Measurements from ENCODE around the gene AGAP3.
"Not testable (repeated sequence)": the region's sequence is repeated elsewhere in the genome, so short reads cannot be mapped to it uniquely, and the experiment has no call there.

AGAP3 gene

DNA sequence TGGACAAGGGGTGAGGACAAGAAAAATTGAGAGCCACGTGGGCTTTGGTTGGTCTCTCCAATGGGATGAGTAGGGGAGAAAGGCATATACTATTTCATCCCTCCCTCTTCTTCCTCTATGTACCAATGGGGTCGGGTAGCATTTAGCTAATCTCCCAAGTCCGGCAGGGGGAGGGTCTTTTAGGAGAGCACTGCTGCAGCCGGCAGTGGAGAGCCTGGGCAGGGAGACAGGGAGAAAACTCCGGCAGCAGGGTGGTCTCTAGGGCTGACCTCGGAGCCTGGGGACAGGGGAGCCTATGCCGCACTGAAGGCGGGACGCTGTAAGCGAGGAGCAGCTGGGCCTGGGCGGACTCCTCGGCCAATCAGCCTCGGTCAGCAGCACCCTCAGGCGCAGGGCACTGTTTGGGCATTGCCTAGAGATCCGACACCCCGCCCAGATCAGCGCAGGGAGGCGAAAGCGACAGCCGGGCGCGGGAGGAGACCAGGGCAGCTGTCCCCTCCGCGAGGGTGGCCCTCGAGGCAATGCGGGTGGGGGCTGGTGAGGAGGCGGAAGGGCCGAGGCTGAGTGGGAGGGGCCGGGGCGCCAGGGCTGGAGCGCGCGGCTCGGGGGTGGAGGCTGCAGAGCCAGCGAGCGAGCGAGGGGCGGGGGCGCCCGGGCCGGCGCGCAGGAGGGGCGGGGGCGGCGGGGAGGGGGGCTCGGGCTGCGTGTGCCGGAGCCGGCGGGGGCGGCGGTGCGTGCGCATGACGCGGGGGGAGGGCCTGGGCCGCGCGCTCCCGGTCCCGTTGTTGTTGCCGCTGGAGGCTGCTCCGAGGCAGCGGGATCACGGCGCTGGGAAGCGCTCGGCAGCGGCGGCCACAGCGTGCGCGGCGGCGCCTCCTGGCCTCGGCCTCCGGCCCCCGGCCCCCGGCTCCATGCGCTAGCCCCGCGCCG, at the start of gene AGAP3:
Gene AGAP3, plus strand, starts transcription at position 785 of the 930 bp plus-strand sequence. CDS start 267 bp downstream, outside the sequence.
- DNase-seq, result no peak

DNA sequence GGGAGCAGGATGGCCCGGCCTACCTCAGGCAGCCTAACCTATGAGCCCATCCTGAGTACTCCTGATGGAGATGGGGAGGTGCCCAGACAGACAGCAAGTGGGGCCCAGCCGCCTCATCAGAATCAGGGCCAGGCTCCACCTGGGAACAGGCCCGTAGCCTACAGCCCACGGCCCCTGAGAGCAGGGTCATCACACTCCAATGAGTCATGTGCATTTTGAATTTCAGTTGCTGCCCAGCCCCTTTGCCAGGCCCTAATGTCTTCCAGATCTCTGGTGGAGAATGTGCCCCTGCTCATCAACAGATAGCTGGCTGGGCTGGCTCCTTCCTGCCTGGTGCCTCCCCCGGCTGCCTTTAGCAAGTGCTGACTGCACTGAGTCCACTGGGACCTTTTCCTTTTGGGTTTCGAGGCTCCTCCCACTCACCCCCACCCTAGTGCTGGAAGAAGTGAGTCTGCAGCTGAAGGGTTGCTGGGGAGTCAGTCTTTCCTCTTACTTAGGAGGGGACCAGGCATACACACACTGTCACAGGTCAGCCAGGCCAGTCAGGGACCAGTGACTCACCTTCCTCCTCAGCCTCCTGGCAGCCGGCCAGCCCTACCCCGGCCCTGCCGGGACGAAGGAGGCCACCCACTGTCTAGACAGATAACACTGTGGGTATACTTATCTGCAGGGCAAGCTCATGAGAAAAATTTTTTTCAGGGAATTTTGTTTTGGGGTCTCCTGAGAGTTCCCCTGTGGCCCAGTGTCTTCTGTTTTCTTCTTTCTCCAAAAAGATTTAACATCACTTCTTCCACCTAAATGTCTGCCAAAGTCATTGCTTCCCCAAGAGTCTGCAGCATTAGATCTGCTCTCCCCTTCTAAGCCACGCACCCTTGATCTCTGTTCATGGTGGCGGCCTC, 47.1 kb upstream of the AGAP3 start:
- no peak for DNase-seq

DNA sequence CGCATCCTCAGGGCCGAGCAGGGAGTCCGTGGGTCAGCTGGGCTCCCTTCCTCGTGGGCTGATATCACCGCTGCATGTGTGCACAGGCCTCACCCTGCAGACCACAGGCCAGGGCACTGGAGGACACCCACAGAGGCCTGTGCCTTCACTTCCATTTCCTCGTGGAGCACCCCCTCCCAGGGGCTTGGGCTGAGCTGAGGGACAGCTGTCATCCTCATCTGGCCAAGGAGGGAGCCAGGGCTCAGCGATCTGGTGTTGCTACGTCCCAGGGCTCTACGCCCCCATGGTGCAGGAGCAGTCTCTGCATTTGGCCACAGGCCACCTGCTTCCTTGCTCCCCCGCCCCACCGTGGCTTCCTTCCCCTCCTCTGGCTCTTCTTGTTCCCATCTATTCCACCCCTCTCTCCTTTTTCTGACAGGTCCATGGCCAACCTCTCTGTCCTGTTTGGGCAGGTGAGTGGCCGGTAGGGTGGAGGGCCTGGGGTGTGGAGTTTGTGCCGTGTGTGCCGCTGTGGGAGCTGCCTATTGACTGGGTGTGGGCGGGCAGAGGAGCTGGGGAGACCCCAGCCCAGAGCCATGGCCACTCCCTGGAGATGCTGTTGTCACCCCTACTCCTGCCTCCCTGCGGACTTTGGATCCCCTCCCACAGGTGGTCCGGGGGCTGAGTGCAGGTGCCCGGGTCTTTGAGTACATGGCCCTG, 46.3 kb upstream of the AGAP3 start:
- DNase-seq, result no peak

GRCh38 chr7:151040616-151041375, 45.5 kb upstream of the AGAP3 start:
- no peak for DNase-seq

GRCh38 chr7:151043449-151043848, 42.8 kb upstream of the AGAP3 start:
- DNase-seq, result not testable (repeated sequence)

- no peak for DNase-seq
Measured at GRCh38 chr7:151043959-151044358, 42.3 kb upstream of the AGAP3 start.

DNA sequence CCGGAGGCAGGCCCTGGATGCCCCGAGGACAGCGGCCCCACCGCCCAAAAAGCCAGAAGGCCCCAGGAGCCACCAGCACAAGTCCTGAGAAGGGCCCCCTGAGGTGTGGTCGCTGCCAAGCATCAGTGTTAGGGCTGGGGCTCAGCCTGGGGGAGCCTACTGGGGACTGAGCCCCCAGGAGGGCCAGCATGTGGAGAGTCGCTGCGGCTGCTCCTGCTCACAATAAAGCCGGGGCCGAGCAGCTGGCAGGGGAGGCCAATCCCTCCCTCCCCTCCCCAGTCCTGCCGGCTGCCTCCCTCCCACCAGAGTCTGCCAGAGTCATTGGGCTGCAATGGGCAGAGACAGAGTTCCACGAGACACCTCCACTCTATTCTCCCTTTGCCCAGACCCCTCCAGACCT, 41.0 kb upstream of the AGAP3 start:
- DNase-seq, result no peak

DNA sequence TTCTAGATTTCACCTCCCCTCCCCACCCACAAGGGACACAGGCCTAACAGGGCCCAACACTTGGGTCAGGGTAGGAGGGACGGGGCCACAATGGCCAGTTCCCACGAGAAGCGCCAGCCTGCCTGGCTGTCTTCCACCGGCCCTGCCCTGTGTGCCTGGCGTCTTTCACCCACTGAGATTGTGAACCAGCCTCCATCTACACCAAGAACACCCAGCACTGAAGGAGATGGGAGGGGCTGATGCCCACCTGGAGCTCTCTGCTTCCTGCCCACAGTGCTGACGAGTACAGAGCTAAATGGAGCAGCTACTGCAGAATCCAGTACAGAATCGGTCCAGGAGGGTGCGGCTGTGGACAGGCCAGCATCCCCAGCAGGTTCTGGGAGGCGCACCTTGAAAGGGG, 40.3 kb upstream of the AGAP3 start:
- DNase-seq, result no peak

- no peak for DNase-seq
Measured at GRCh38 chr7:151046603-151047573, 39.4 kb upstream of the AGAP3 start.

GRCh38 chr7:151047976-151048815, 38.1 kb upstream of the AGAP3 start, which contains the start of gene ASIC3:
ASIC3 (plus strand) TSS chr7:151048531; CDS start chr7:151048886, 355 bp downstream.
- no peak for DNase-seq

GRCh38 chr7:151048911-151049463, 37.3 kb upstream of the AGAP3 start:
- no peak for DNase-seq

- DNase-seq, result no peak
Measured at GRCh38 chr7:151051108-151051507, 35.2 kb upstream of the AGAP3 start.

DNA sequence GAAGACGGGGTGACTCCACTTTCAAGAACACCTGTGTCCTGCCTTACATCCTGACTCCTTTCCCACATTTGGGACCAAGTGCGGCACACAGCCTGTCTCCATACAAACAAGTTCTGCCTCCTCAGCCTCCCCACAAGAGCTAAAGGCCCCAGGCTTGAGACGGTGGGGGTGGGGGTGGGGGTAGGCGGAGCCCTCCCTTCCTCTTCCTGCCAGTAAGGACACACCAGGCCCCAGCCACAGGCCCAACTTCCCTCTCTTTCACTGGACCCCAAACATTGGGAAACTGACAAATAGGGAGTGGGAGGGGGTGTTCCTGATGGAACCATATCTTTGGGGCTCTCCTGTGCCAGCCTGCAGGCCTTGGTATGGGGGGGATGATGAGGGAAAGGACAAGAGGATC, 33.2 kb upstream of the AGAP3 start:
- no peak for DNase-seq

- DNase-seq, result no peak
Measured at GRCh38 chr7:151053751-151054150, 32.5 kb upstream of the AGAP3 start.

DNA sequence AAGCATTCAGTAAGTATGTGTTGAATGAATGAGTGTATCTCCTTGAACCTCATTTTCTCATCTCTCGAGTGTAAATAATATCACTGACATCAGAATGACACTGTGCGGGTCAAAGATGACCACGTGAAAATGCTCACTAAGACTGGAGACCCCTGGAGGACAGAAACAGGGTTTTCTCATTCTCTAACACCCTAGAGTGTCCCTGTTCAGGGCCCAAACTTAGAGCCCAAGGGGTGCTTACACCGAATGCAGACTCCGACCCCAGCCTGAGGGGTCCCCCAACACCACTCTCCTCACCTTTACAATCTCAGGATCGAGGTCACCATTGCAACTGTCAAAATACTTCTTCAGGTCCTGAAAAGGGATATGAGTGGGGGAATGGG, 30.0 kb upstream of the AGAP3 start:
- no peak for DNase-seq

- DNase-seq, result no peak
Measured at GRCh38 chr7:151056666-151057505, 29.4 kb upstream of the AGAP3 start.

GRCh38 chr7:151057506-151057988, 28.7 kb upstream of the AGAP3 start, which contains the start of gene CDK5:
CDK5 (minus strand) TSS chr7:151057897; CDS start chr7:151057848, 49 bp downstream.
- no peak for DNase-seq

Measured in NCI-H1436 treated with DMSO at 0.1 percent for 48 hours (cell line).